Measurements from ENCODE around the gene RPLP2. TPM values are rescaled to one million over a fixed set of nuclear protein-coding genes. Genes with fewer than 3 reads are reported as not detected.

RPLP2 gene
- polyA plus RNA-seq, 1 of the 3 experiments (the other 2 are of a cell fraction) = 799 TPM

GRCh38 chr11:774873-775592 is 34.7 kb upstream of the RPLP2 start (continued):
- TF ChIP-seq EZH2phosphoT487 (IDR thresholded peaks at IDR 0.05; ENCODE audit: borderline replicate concordance, low read depth) = no peak
- TF ChIP-seq RAD21 (IDR thresholded peaks at IDR 0.05; ENCODE audit: low read length) = no peak

GRCh38 chr11:776263-776560 is 33.6 kb upstream of the RPLP2 start:
- H3K27ac ChIP-seq (ENCODE audit: low read depth in 2 of 2, low read length in 1 of 2) = no peak overlapping the region; a peak in 2 of 4 replicates
- H2AFZ ChIP-seq (ENCODE audit: low read depth) = no peak overlapping the region
- peaks cover 11 to 19% of the 10 kb centered on the region in 2 experiments; a peak in 2 of 4 replicates for H3K4me1 ChIP-seq (ENCODE audit: control insufficient read depth in 1 of 2, insufficient read depth in 2 of 2, low read depth in 1 of 2, low read length in 1 of 2)
- WGBS (ENCODE audit: low lambda C conversion rate) = 32% methylated on average over 11 of the region's 11 CpGs
- no peaks in the 10 kb centered on the region for H3K9me2 ChIP-seq
- H4K20me1 ChIP-seq (ENCODE audit: insufficient read depth) = peaks cover 44% of the 10 kb centered on the region
- ChIA-PET CTCF (interaction anchor here (1.1 to 3.1 kb wide), 8 partner anchors 8 to 81 kb away, joined by 3 to 31 read pairs (median 4); partner anchors contain the start of genes DEAF1, SLC25A22, TALDO1 and TMEM80), POLR2A (interaction anchor here (0.9 to 2.8 kb wide), 3 partner anchors 13 to 17 kb away, joined by 3 to 18 read pairs (median 4); partner anchors contain the start of gene CEND1)
- peak; percentile 49 for DNase-seq
- no peaks in the 10 kb centered on the region for H3K27me3 ChIP-seq (ENCODE audit: insufficient read depth)
- peak overlapping the region; percentile 98 for H3K4me2 ChIP-seq
- H3K9ac ChIP-seq = peak overlapping the region; percentile 87
- no peaks in the 10 kb centered on the region for H3K9me3 ChIP-seq
- H3K36me3 ChIP-seq (replicated peaks in 1 of 2; ENCODE audit: control insufficient read depth in 1 of 2, insufficient read depth in 2 of 2, low read length in 1 of 2) = peaks cover 0 to 34% of the 10 kb centered on the region in 2 experiments
- H3F3A ChIP-seq (replicated peaks; ENCODE audit: insufficient read depth) = no peaks in the 10 kb centered on the region
- peaks cover 73% of the 10 kb centered on the region for H3K79me2 ChIP-seq (ENCODE audit: insufficient read depth)
- no peak for TF ChIP-seq FOSL2 (IDR thresholded peaks at IDR 0.05; ENCODE audit: borderline replicate concordance, low read depth)
- no peak for TF ChIP-seq CTCF (IDR thresholded peaks at IDR 0.05)
- H3K4me3 ChIP-seq (ENCODE audit: low read depth in 2 of 2, low read length in 1 of 2) = peak overlapping the region; percentile 85 to 87

GRCh38 chr11:776561-777287 is 33.0 kb upstream of the RPLP2 start:
- POLR2A ChIA-PET = interaction anchor here (0.9 to 2.8 kb wide), 6 partner anchors 10 to 78 kb away, joined by 3 to 18 read pairs (median 4); partner anchors contain the start of gene CEND1
- no peak overlapping the region for H2AFZ ChIP-seq (ENCODE audit: low read depth)
- WGBS (ENCODE audit: low lambda C conversion rate) = 0% methylated on average over 20 of the region's 65 CpGs

More at GRCh38 chr11:776561-777287, 33.0 kb upstream of the RPLP2 start:
- H3K27ac ChIP-seq (ENCODE audit: low read depth in 2 of 2, low read length in 1 of 2) = peak overlapping the region; percentile 22 to 83; a peak in 3 of 4 replicates
- TF ChIP-seq MXI1 (IDR thresholded peaks at IDR 0.05; ENCODE audit: low read depth, low read length) (peak; percentile 15; the same call in 1 of the 2 replicates), MEF2A (IDR thresholded peaks at IDR 0.05; ENCODE audit: borderline replicate concordance, low read depth) (no peak), MAX (IDR thresholded peaks at IDR 0.05; ENCODE audit: low read depth) (peak; percentile 64)
- H4K20me1 ChIP-seq (ENCODE audit: insufficient read depth) = peaks cover 44% of the 10 kb centered on the region
- no peaks in the 10 kb centered on the region for H3K9me3 ChIP-seq
- no peaks in the 10 kb centered on the region for H3F3A ChIP-seq (replicated peaks; ENCODE audit: insufficient read depth)
- peak overlapping the region; percentile 85 to 87 for H3K4me3 ChIP-seq (ENCODE audit: low read depth in 2 of 2, low read length in 1 of 2)
- no peaks in the 10 kb centered on the region for H3K9me2 ChIP-seq
- peaks cover 11 to 19% of the 10 kb centered on the region in 2 experiments; a peak in 2 of 4 replicates for H3K4me1 ChIP-seq (ENCODE audit: control insufficient read depth in 1 of 2, insufficient read depth in 2 of 2, low read depth in 1 of 2, low read length in 1 of 2)
- H3K9ac ChIP-seq = peak overlapping the region; percentile 87
- peaks cover 0 to 29% of the 10 kb centered on the region in 2 experiments for H3K36me3 ChIP-seq (replicated peaks in 1 of 2; ENCODE audit: control insufficient read depth in 1 of 2, insufficient read depth in 2 of 2, low read length in 1 of 2)
- CTCF ChIA-PET = interaction anchor here (1.1 to 3.1 kb wide), 5 partner anchors 9 to 81 kb away, joined by 3 to 31 read pairs (median 4); partner anchors contain the start of genes DEAF1, TALDO1 and TMEM80
- peaks cover 73% of the 10 kb centered on the region for H3K79me2 ChIP-seq (ENCODE audit: insufficient read depth)
- peak overlapping the region; percentile 98 for H3K4me2 ChIP-seq
- peak; percentile 98 for DNase-seq
- H3K27me3 ChIP-seq (ENCODE audit: insufficient read depth) = no peaks in the 10 kb centered on the region
